ENCODE results near the gene TAS2R20.

- TF ChIP-seq CTCF (conservative IDR thresholded peaks at IDR 0.05; ENCODE audit: low read depth, low read length) = no peak
- no peak for TF ChIP-seq EZH2phosphoT487 (IDR thresholded peaks at IDR 0.05; ENCODE audit: borderline replicate concordance, low read length)
- no peak for TF ChIP-seq EZH2 (IDR thresholded peaks at IDR 0.05; ENCODE audit: low read length, unreplicated experiment)
These were observed 15.9 kb downstream of the TAS2R20 start for GRCh38 chr12:10982244-10982643.
